K562 (cell line): Measurements from ENCODE around the gene MAP3K6. TPM values are rescaled to one million over a fixed set of nuclear protein-coding genes. Genes with fewer than 3 reads are reported as not detected.

ENCODE experiments used
- ARID1B ChIP-seq: fragments of 450-650 bp; IDR thresholded peaks from 2 replicates; pipeline ENCODE4 v1.6.1; 2016; ENCODE audit warnings: antibody characterized with exemption, mild to moderate bottlenecking, inconsistent platforms
- CHAMP1 ChIP-seq: fragments of 450-650 bp; IDR thresholded peaks from 2 replicates; pipeline ENCODE4 v1.6.1; 2016; ENCODE audit warnings: mild to moderate bottlenecking
- CHD4 ChIP-seq: fragments of 200-600 bp; sonication (generic); IDR thresholded peaks from 3 replicates; pipeline ENCODE4 v1.6.1; 2012; ENCODE audit warnings: low read depth, mild to moderate bottlenecking, mixed read lengths, low read length, inconsistent platforms; ENCODE audit not compliant: insufficient read depth, insufficient replicate concordance, poor library complexity, severe bottlenecking
- CTCF ChIP-seq, 3 experiments: IDR thresholded peaks in 2 of 3; conservative IDR thresholded peaks in 1 of 3; 2 replicates each; pipeline ENCODE4 v1.5.1; 2011 to 2012; ENCODE audit warnings: low read length in 3 of 3, mild to moderate bottlenecking in 3 of 3, control low read depth in 2 of 3, improper control_type of control experiment in 1 of 3, inconsistent platforms in 1 of 3, low read depth in 1 of 3, mixed read lengths in 1 of 3, moderate library complexity in 1 of 3; ENCODE audit not compliant: insufficient read depth in 2 of 3
- FOS ChIP-seq: IDR thresholded peaks from 3 replicates; pipeline ENCODE4 v1.6.1; 2011; ENCODE audit not compliant: insufficient read length; ENCODE audit errors: extremely low read depth
- JUN ChIP-seq, 2 experiments: sonication (generic) in 1 of 2; formaldehyde crosslinking in 1 of 2; IDR thresholded peaks; 2 replicates each; pipeline versions ENCODE4 v1.6.1 to v1.8.0; 2012 to 2022; ENCODE audit warnings: borderline replicate concordance in 2 of 2, mild to moderate bottlenecking in 2 of 2, improper control_type of control experiment in 1 of 2, low read depth in 1 of 2, low read length in 1 of 2, missing genetic modification reagents in 1 of 2
- MAFF ChIP-seq: IDR thresholded peaks from 2 replicates; pipeline ENCODE4 v1.6.1; 2012; ENCODE audit warnings: low read length, improper control_type of control experiment
- MITF ChIP-seq: IDR thresholded peaks from 2 replicates; pipeline ENCODE4 v1.6.1; 2014; ENCODE audit warnings: antibody characterized with exemption
- NCOA1 ChIP-seq: fragments of 450-650 bp; IDR thresholded peaks from 2 replicates; pipeline ENCODE4 v1.6.1; 2016; ENCODE audit warnings: low read depth
- POLR2A ChIP-seq: fragments of 450-650 bp; conservative IDR thresholded peaks from 2 replicates; pipeline ENCODE4 v1.6.1; 2016
- POU5F1 ChIP-seq: fragments of 150-350 bp; IDR thresholded peaks from 2 replicates; pipeline ENCODE4 v1.6.1; 2014; ENCODE audit warnings: borderline replicate concordance, low read length, low read depth, mild to moderate bottlenecking; ENCODE audit not compliant: partially characterized antibody
- SIN3A ChIP-seq, 2 experiments: fragments of 150-350 bp in 1 of 2; IDR thresholded peaks; 2 replicates each; pipeline ENCODE4 v1.6.1; 2011 to 2016; ENCODE audit warnings: borderline replicate concordance in 2 of 2, low read depth in 2 of 2, low read length in 2 of 2, mild to moderate bottlenecking in 2 of 2, moderate library complexity in 2 of 2; ENCODE audit not compliant: control insufficient read depth in 1 of 2
- SMAD3 ChIP-seq: fragments of 450-650 bp; formaldehyde crosslinking; conservative IDR thresholded peaks from 2 replicates; pipeline ENCODE4 v1.4.0; 2020; ENCODE audit warnings: mild to moderate bottlenecking
- SUPT5H ChIP-seq: fragments of 450-650 bp; IDR thresholded peaks from 2 replicates; pipeline ENCODE4 v1.6.1; 2016
- TAF7 ChIP-seq: fragments of 450-650 bp; IDR thresholded peaks from 2 replicates; pipeline ENCODE4 v1.6.1; 2016; ENCODE audit warnings: missing genetic modification characterization, missing compliant biosample characterization
- THRAP3 ChIP-seq: fragments of 450-650 bp; IDR thresholded peaks from 2 replicates; pipeline ENCODE4 v1.6.1; 2016; ENCODE audit warnings: mild to moderate bottlenecking, inconsistent platforms, borderline replicate concordance
- UBTF ChIP-seq, 2 experiments: IDR thresholded peaks; 2 replicates each; pipeline ENCODE4 v1.6.1; 2012; ENCODE audit warnings: improper control_type of control experiment in 2 of 2, low read depth in 2 of 2, low read length in 2 of 2, borderline replicate concordance in 1 of 2
- ZBTB7A ChIP-seq: IDR thresholded peaks from 2 replicates; pipeline ENCODE4 v1.6.1; 2011; ENCODE audit warnings: low read depth, mild to moderate bottlenecking, low read length, moderate library complexity, borderline replicate concordance; ENCODE audit not compliant: control insufficient read depth
- polyA plus RNA-seq, 8 experiments: library from polyadenylated mRNA; depleted of rRNA in 4 of 8; stranded (reverse) in 5 of 8; unstranded in 3 of 8; fragments of >200 nt; fragmentation: Nextera tagmentation in 2 of 8; fragmentation: Illumina TruSeq in 1 of 8; extraction: Ambion mirVana in 2 of 8; extraction: Trizol in 1 of 8; gene quantifications; 2 replicates each; pipeline versions ENCODE4 v1.2.1 to v1.2.3, GENCODE V29; 2011 to 2014; ENCODE audit warnings: inconsistent platforms in 1 of 8, missing spikeins in 1 of 8
- total RNA-seq, 7 experiments: library from RNA; depleted of rRNA in 6 of 7; stranded (reverse); fragments of >200 nt in 6 of 7; fragmentation: Illumina TruSeq in 2 of 7; extraction: Trizol in 2 of 7; gene quantifications; 2 replicates each; pipeline versions ENCODE4 v1.2.1 to v1.2.3, GENCODE V29; 2011 to 2021; ENCODE audit warnings: low replicate concordance in 1 of 7

Gene MAP3K6
- total and polyA plus RNA-seq, 9 of the 15 experiments (the other 6 are each of a cell fraction or from before 2014, with no cell fraction given): 0.99 to 21.9 (median 7.0) TPM

- TF ChIP-seq UBTF (IDR thresholded peaks at IDR 0.05; ENCODE audit: borderline replicate concordance in 1 of 2, low read depth in 2 of 2, low read length in 2 of 2) (0 out of 4 replicates have a peak, but pooled peaks of 1 of the 2 experiments have one; percentile 42), CHD4 (no peak), ZBTB7A (peak; percentile 79; the same call in 1 of the 2 replicates), SIN3A (IDR thresholded peaks at IDR 0.05; ENCODE audit: borderline replicate concordance in 2 of 2, control insufficient read depth in 1 of 2, low read depth in 2 of 2, low read length in 2 of 2) (peak; percentile 86 to 96; a peak in 3 of 4 replicates), FOS (no peak), CTCF (IDR thresholded peaks at IDR 0.05 in 2 of 3, conservative IDR thresholded peaks at IDR 0.05 in 1 of 3; ENCODE audit: insufficient read depth in 2 of 3, low read depth in 1 of 3, low read length in 3 of 3) (peak in 1 of 3 experiments; percentile 35; a peak in 2 of 6 replicates), TAF7 (tag) (peak; percentile 79), CHAMP1 (peak; percentile 95), SMAD3 (CRISPR knock-in tag) (peak; percentile 72; the same call in 1 of the 2 replicates), THRAP3 (no peak), MAFF (no peak), ARID1B (peak; percentile 25), MITF (0 out of 2 replicates have a peak, but pooled peaks have one; percentile 65), SUPT5H (peak; percentile 92), NCOA1 (peak; percentile 99), JUN (IDR thresholded peaks at IDR 0.05; ENCODE audit: borderline replicate concordance, low read depth, low read length) (peak; percentile 92), JUN (CRISPR knock-in tag; IDR thresholded peaks at IDR 0.05; ENCODE audit: borderline replicate concordance) (no peak; the same call in 1 of the 2 replicates), POLR2A (peak; percentile 92), POU5F1 (peak; percentile 61)
Observed at GRCh38 chr1:27321813-27322568, 44.8 kb downstream of the MAP3K6 start, which contains the start of gene TMEM222 (continued).
